HEK293 (cell line): ENCODE measurements around the gene S100A2.

Source experiments
- CTCF ChIA-PET: fragments of 350-600 bp; formaldehyde crosslinking; extraction: SDS; loops from one replicate; lab custom pipeline; 2021; ENCODE audit warnings: antibody characterized with exemption; lab: Yijun Ruan, JAX
- POLR2A ChIA-PET: fragments of 300-600 bp; formaldehyde crosslinking; extraction: SDS; loops from one replicate; lab custom pipeline; 2020; ENCODE audit warnings: antibody characterized with exemption, inconsistent platforms; lab: Yijun Ruan, JAX
- H3K27ac ChIP-seq: fragments of 200-500 bp; sonication (Bioruptor generic); 2 replicates; pipeline ENCODE4 v1.5.1; 2014; ENCODE audit warnings: low read depth, low read length, control low read depth, inconsistent platforms; ENCODE audit errors: extremely low read depth
- H3K36me3 ChIP-seq, 2 experiments: fragments of 200-500 bp in 1 of 2; sonication (Bioruptor generic) in 1 of 2; 1 replicate in 1 of 2; 2 replicates in 1 of 2; pipeline ENCODE4 v1.5.1; 2014 to 2017; ENCODE audit warnings: inconsistent platforms in 2 of 2, low read length in 2 of 2; ENCODE audit not compliant: control insufficient read depth in 2 of 2, insufficient read depth in 1 of 2
- H3K4me1 ChIP-seq: fragments of 200-500 bp; sonication (Bioruptor generic); 2 replicates; pipeline ENCODE4 v1.5.1; 2014; ENCODE audit warnings: mild to moderate bottlenecking, low read length, inconsistent platforms; ENCODE audit not compliant: control insufficient read depth, insufficient read depth
- H3K4me3 ChIP-seq: 2 replicates; pipeline ENCODE4 v1.5.1; 2011; ENCODE audit warnings: low read depth, mild to moderate bottlenecking, control low read depth, low read length, moderate library complexity
- H3K9me3 ChIP-seq: fragments of 200-500 bp; sonication (Bioruptor generic); 2 replicates; pipeline ENCODE4 v1.5.1; 2014; ENCODE audit warnings: low read depth, low read length, inconsistent platforms; ENCODE audit not compliant: control insufficient read depth, insufficient read depth
- CTCF ChIP-seq: fragments of 450-650 bp; formaldehyde crosslinking; IDR thresholded peaks from 2 replicates; pipeline ENCODE4 v1.5.1; 2016; ENCODE audit warnings: missing biosample characterization, missing genetic modification characterization
- GFI1B ChIP-seq: fragments of 450-650 bp; formaldehyde crosslinking; IDR thresholded peaks from 2 replicates; pipeline ENCODE4 v1.5.1; 2016; ENCODE audit warnings: missing biosample characterization, missing genetic modification characterization
- GLIS1 ChIP-seq: fragments of 450-650 bp; formaldehyde crosslinking; IDR thresholded peaks from 2 replicates; pipeline ENCODE4 v1.5.1; 2016; ENCODE audit warnings: missing biosample characterization, missing genetic modification characterization
- HOXD13 ChIP-seq: sonication (generic); formaldehyde crosslinking; IDR thresholded peaks from 2 replicates; pipeline ENCODE4 v1.8.0; 2022; ENCODE audit warnings: missing genetic modification reagents, borderline replicate concordance
- KLF8 ChIP-seq: fragments of 450-650 bp; formaldehyde crosslinking; IDR thresholded peaks from 2 replicates; pipeline ENCODE4 v1.5.1; 2016; ENCODE audit warnings: missing biosample characterization, missing genetic modification characterization
- SP2 ChIP-seq: fragments of 450-650 bp; formaldehyde crosslinking; IDR thresholded peaks from 2 replicates; pipeline ENCODE4 v1.5.1; 2016; ENCODE audit warnings: missing biosample characterization, missing genetic modification characterization
- ZBTB17 ChIP-seq: fragments of 450-650 bp; formaldehyde crosslinking; IDR thresholded peaks from 2 replicates; pipeline ENCODE4 v1.5.1; 2016; ENCODE audit warnings: missing biosample characterization, missing genetic modification characterization
- ZBTB48 ChIP-seq: fragments of 450-650 bp; formaldehyde crosslinking; IDR thresholded peaks from 2 replicates; pipeline ENCODE4 v1.5.1; 2016; ENCODE audit warnings: missing biosample characterization, missing genetic modification characterization
- ZNF146 ChIP-seq: fragments of 450-650 bp; formaldehyde crosslinking; IDR thresholded peaks from 2 replicates; pipeline ENCODE4 v1.5.1; 2016; ENCODE audit warnings: missing biosample characterization, missing genetic modification characterization
- ZNF2 ChIP-seq: fragments of 450-650 bp; formaldehyde crosslinking; IDR thresholded peaks from 2 replicates; pipeline ENCODE4 v1.5.1; 2016; ENCODE audit warnings: missing biosample characterization, missing genetic modification characterization
- ZNF202 ChIP-seq: fragments of 450-650 bp; formaldehyde crosslinking; IDR thresholded peaks from 2 replicates; pipeline ENCODE4 v1.5.1; 2016; ENCODE audit warnings: missing biosample characterization, missing genetic modification characterization, borderline replicate concordance
- ZNF24 ChIP-seq: fragments of 450-650 bp; formaldehyde crosslinking; IDR thresholded peaks from 2 replicates; pipeline ENCODE4 v1.5.1; 2016; ENCODE audit warnings: missing biosample characterization, missing genetic modification characterization
- ZNF311 ChIP-seq: fragments of 450-650 bp; formaldehyde crosslinking; IDR thresholded peaks from 2 replicates; pipeline ENCODE4 v1.5.1; 2017; ENCODE audit warnings: missing biosample characterization, missing genetic modification characterization, borderline replicate concordance
- ZNF335 ChIP-seq: fragments of 450-650 bp; formaldehyde crosslinking; conservative IDR thresholded peaks from 2 replicates; pipeline ENCODE4 v1.5.1; 2016; ENCODE audit warnings: missing biosample characterization, missing genetic modification characterization
- ZNF350 ChIP-seq: fragments of 450-650 bp; formaldehyde crosslinking; IDR thresholded peaks from 2 replicates; pipeline ENCODE4 v1.5.0; 2017; ENCODE audit warnings: missing biosample characterization, mild to moderate bottlenecking, missing genetic modification characterization
- ZNF558 ChIP-seq: fragments of 450-650 bp; formaldehyde crosslinking; IDR thresholded peaks from 2 replicates; pipeline ENCODE4 v1.5.1; 2016; ENCODE audit warnings: missing biosample characterization, missing genetic modification characterization
- ZNF600 ChIP-seq: fragments of 450-650 bp; formaldehyde crosslinking; IDR thresholded peaks from 2 replicates; pipeline ENCODE4 v1.5.1; 2016; ENCODE audit warnings: missing biosample characterization, missing genetic modification characterization
- ZNF623 ChIP-seq: fragments of 450-650 bp; formaldehyde crosslinking; IDR thresholded peaks from 2 replicates; pipeline ENCODE4 v1.5.1; 2016; ENCODE audit warnings: missing biosample characterization, missing genetic modification characterization
- ZNF624 ChIP-seq: fragments of 450-650 bp; formaldehyde crosslinking; IDR thresholded peaks from 2 replicates; pipeline ENCODE4 v1.5.1; 2017; ENCODE audit warnings: missing biosample characterization, missing genetic modification characterization
- ZNF660 ChIP-seq: fragments of 450-650 bp; IDR thresholded peaks from 2 replicates; pipeline ENCODE4 v1.5.1; 2018; ENCODE audit warnings: missing biosample characterization, mild to moderate bottlenecking, missing genetic modification characterization
- ZNF670 ChIP-seq: fragments of 450-650 bp; formaldehyde crosslinking; IDR thresholded peaks from 2 replicates; pipeline ENCODE4 v1.5.1; 2016; ENCODE audit warnings: missing biosample characterization, missing genetic modification characterization, low read depth
- ZNF76 ChIP-seq: fragments of 450-650 bp; formaldehyde crosslinking; IDR thresholded peaks from 2 replicates; pipeline ENCODE4; 2016; ENCODE audit warnings: low read depth, missing biosample characterization, missing genetic modification characterization, borderline replicate concordance
- ZNF776 ChIP-seq: fragments of 450-650 bp; formaldehyde crosslinking; IDR thresholded peaks from 2 replicates; pipeline ENCODE4 v1.5.0; 2017; ENCODE audit warnings: missing biosample characterization, missing genetic modification characterization, borderline replicate concordance
- TF ChIP-seq, protein P1 (sequence below): fragments of 450-650 bp; formaldehyde crosslinking; IDR thresholded peaks from 2 replicates; pipeline ENCODE4 v1.5.1; 2016; ENCODE audit warnings: missing biosample characterization, missing genetic modification characterization
- TF ChIP-seq, protein P2 (sequence below): fragments of 450-650 bp; formaldehyde crosslinking; IDR thresholded peaks from 2 replicates; pipeline ENCODE4 v1.5.1; 2016; ENCODE audit warnings: missing biosample characterization, missing genetic modification characterization
- TF ChIP-seq, protein P3 (sequence below): fragments of 450-650 bp; formaldehyde crosslinking; conservative IDR thresholded peaks from 2 replicates; pipeline ENCODE4 v1.5.1; 2016; ENCODE audit warnings: low read depth, missing biosample characterization, missing genetic modification characterization
- TF ChIP-seq, protein P4 (sequence below): fragments of 450-650 bp; formaldehyde crosslinking; IDR thresholded peaks from 2 replicates; pipeline ENCODE4 v1.5.1; 2016; ENCODE audit warnings: missing biosample characterization, missing genetic modification characterization, low read depth

S100A2 gene

GRCh38 chr1:153568367-153569099 is 2.9 kb upstream of the S100A2 start:
- Histone ChIP-seq H3K4me1 (peaks cover 7% of the 10 kb centered on the region), H3K4me3 (no peak overlapping the region), H3K36me3 (no peaks in the 10 kb centered on the region), H3K9me3 (no peaks in the 10 kb centered on the region), H3K27ac (peak overlapping the region; percentile 12; the same call in 1 of the 2 replicates)
- ChIA-PET POLR2A (interaction anchor here (0.9 to 2.2 kb wide), 15 partner anchors 7 to 66 kb away, joined by 3 to 11 read pairs (median 4); partner anchors contain the start of genes CHTOP, S100A13 and S100A4), CTCF (interaction anchor here (0.6 to 6.3 kb wide), 33 partner anchors 8 to 225 kb away, joined by 3 to 148 read pairs (median 5); partner anchors contain the start of genes CHTOP, S100A1, S100A13 and S100A3)
- TF ChIP-seq ZNF660 (tag by site-specific recombination), result peak; percentile 85
- peak; percentile 81 for TF ChIP-seq ZNF335 (tag by site-specific recombination)
- TF ChIP-seq ZNF670 (tag by site-specific recombination), result no peak
- peak; percentile 67; the same call in 1 of the 2 replicates for TF ChIP-seq KLF8 (tag by site-specific recombination)
- TF ChIP-seq ZNF2 (tag by site-specific recombination), result peak; percentile 86
- TF ChIP-seq ZBTB17 (tag by site-specific recombination), result peak; percentile 65
- no peak for TF ChIP-seq HOXD13 (CRISPR knock-in tag)
- peak; percentile 41; the same call in 1 of the 2 replicates for TF ChIP-seq ZNF76 (tag by site-specific recombination)
- peak; percentile 12; the same call in 1 of the 2 replicates for TF ChIP-seq ZBTB48 (tag by site-specific recombination)
- TF ChIP-seq ZNF623 (tag by site-specific recombination), result no peak
- 0 out of 2 replicates have a peak, but pooled peaks have one; percentile 47 for TF ChIP-seq ZNF24
- TF ChIP-seq, protein P1, sequence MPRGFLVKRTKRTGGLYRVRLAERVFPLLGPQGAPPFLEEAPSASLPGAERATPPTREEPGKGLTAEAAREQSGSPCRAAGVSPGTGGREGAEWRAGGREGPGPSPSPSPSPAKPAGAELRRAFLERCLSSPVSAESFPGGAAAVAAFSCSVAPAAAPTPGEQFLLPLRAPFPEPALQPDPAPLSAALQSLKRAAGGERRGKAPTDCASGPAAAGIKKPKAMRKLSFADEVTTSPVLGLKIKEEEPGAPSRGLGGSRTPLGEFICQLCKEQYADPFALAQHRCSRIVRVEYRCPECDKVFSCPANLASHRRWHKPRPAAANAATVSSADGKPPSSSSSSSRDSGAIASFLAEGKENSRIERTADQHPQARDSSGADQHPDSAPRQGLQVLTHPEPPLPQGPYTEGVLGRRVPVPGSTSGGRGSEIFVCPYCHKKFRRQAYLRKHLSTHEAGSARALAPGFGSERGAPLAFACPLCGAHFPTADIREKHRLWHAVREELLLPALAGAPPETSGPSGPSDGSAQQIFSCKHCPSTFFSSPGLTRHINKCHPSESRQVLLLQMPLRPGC (tag by site-specific recombination), result 0 out of 2 replicates have a peak, but pooled peaks have one; percentile 13
- TF ChIP-seq, protein P2, sequence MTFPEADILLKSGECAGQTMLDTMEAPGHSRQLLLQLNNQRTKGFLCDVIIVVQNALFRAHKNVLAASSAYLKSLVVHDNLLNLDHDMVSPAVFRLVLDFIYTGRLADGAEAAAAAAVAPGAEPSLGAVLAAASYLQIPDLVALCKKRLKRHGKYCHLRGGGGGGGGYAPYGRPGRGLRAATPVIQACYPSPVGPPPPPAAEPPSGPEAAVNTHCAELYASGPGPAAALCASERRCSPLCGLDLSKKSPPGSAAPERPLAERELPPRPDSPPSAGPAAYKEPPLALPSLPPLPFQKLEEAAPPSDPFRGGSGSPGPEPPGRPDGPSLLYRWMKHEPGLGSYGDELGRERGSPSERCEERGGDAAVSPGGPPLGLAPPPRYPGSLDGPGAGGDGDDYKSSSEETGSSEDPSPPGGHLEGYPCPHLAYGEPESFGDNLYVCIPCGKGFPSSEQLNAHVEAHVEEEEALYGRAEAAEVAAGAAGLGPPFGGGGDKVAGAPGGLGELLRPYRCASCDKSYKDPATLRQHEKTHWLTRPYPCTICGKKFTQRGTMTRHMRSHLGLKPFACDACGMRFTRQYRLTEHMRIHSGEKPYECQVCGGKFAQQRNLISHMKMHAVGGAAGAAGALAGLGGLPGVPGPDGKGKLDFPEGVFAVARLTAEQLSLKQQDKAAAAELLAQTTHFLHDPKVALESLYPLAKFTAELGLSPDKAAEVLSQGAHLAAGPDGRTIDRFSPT (tag by site-specific recombination), result 0 out of 2 replicates have a peak, but pooled peaks have one; percentile 53
- TF ChIP-seq SP2 (tag by site-specific recombination), result 0 out of 2 replicates have a peak, but pooled peaks have one; percentile 5
- TF ChIP-seq ZNF558 (tag by site-specific recombination), result 0 out of 2 replicates have a peak, but pooled peaks have one; percentile 20
- TF ChIP-seq, protein P3, sequence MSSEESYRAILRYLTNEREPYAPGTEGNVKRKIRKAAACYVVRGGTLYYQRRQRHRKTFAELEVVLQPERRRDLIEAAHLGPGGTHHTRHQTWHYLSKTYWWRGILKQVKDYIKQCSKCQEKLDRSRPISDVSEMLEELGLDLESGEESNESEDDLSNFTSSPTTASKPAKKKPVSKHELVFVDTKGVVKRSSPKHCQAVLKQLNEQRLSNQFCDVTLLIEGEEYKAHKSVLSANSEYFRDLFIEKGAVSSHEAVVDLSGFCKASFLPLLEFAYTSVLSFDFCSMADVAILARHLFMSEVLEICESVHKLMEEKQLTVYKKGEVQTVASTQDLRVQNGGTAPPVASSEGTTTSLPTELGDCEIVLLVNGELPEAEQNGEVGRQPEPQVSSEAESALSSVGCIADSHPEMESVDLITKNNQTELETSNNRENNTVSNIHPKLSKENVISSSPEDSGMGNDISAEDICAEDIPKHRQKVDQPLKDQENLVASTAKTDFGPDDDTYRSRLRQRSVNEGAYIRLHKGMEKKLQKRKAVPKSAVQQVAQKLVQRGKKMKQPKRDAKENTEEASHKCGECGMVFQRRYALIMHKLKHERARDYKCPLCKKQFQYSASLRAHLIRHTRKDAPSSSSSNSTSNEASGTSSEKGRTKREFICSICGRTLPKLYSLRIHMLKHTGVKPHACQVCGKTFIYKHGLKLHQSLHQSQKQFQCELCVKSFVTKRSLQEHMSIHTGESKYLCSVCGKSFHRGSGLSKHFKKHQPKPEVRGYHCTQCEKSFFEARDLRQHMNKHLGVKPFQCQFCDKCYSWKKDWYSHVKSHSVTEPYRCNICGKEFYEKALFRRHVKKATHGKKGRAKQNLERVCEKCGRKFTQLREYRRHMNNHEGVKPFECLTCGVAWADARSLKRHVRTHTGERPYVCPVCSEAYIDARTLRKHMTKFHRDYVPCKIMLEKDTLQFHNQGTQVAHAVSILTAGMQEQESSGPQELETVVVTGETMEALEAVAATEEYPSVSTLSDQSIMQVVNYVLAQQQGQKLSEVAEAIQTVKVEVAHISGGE, result peak; percentile 62
- TF ChIP-seq ZNF624 (tag by site-specific recombination), result no peak
- TF ChIP-seq CTCF (tag by site-specific recombination), result peak; percentile 97
- TF ChIP-seq, protein P4, sequence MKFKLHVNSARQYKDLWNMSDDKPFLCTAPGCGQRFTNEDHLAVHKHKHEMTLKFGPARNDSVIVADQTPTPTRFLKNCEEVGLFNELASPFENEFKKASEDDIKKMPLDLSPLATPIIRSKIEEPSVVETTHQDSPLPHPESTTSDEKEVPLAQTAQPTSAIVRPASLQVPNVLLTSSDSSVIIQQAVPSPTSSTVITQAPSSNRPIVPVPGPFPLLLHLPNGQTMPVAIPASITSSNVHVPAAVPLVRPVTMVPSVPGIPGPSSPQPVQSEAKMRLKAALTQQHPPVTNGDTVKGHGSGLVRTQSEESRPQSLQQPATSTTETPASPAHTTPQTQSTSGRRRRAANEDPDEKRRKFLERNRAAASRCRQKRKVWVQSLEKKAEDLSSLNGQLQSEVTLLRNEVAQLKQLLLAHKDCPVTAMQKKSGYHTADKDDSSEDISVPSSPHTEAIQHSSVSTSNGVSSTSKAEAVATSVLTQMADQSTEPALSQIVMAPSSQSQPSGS, result no peak
- TF ChIP-seq GFI1B (tag by site-specific recombination), result no peak
- no peak for TF ChIP-seq ZNF350 (tag by site-specific recombination)
- no peak for TF ChIP-seq ZNF776 (tag by site-specific recombination)
- no peak for TF ChIP-seq ZNF311 (tag by site-specific recombination)
- no peak for TF ChIP-seq ZNF202 (tag by site-specific recombination)
- TF ChIP-seq ZNF600, result peak; percentile 95
- TF ChIP-seq ZNF146 (tag by site-specific recombination), result no peak
- TF ChIP-seq GLIS1, result peak; percentile 21; the same call in 1 of the 2 replicates
